Stimulated activated CD8-positive, alpha-beta memory T cell treated with anti-CD3 and anti-CD28 coated beads, Interleukin-7, amount 100 ng/mL, for 48 hours (primary cell): ENCODE data around the gene GTF3C1.

ENCODE experiments used
- DNase-seq, 2 donors: peaks; one replicate each; pipeline ENCODE4 v3.0.0-alpha.2; 2020; ENCODE audit warnings: low read depth in 1 of 2; ENCODE audit errors: extremely low read depth in 1 of 2

GTF3C1 gene

DNA sequence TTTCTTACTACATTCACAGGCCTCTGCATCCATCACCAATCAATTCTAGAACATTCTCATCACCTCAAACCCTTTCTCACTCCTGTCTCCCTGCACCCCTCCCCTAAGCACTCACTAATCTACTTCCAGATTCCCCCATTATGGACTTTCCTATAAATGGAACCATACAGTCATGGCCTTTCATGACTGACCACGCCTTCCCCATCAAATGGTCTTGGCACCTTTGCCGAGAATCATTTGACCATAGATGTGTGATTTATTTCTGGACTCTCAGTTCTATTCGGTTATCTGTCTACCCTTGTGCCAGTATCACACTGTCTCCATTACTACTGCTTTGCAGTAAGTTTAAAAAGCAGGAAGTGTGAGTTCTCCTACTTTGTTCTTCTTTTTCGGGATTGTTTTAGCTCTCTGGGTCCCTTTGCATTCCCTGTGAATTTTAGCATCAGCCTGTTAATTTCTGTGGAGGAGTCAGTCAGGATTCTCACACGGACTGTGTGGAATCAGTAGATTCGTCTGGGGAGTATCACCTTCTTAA is 27.5 kb downstream of the GTF3C1 start:
- DNase-seq = no peak

DNA sequence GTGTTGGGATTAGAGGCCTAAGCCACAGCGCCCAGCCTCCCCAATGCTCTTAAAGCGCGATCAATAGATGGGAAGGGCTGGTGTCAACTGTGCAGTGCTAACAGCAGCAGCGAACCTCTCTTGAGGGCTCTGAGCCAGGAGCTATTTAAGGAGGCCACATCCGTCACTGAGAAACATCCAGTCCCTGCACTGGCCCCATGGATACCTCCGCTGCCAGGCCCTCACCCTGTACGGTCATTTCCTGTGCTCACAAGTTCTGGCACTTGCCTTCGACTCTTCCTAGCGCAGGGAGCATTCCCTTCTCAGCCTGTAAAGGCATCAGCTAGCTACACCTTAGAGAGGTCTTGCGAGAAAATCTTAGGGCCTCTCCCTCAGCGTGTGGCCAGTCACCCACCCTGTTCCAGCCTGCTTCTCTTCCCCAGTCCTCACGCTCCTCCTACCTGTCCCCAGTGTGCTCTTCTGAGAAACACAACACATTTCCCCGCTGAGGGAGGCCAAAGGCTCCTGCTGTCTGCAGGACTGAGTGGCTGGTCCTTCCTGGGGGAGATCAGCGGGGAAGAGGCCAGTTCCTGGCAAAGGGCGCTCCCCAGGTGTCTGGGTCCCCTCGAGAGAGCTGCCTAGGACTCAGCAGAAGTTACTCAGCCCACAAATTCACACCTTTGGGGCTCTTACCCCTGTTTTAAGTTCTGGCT is 28.6 kb downstream of the GTF3C1 start:
- DNase-seq = no peak

DNA sequence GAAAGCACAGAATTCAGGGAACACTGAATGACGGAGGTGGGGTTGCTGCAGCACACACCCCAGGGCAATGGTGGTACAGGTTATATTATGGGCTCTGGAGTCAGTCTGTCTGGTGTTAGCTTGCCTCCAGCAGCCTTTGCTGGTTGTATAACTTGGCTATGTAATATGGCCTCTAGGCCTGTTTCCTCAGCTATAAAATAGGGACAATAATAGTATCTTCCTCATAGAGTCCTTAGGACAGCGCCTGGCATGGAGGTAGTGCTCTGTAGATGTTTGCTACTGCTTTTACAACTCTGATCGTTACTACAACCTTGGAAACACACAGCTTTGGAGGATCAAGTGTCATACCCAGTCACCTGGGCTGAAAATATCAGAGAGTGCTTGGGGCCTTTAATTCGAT is 31.5 kb downstream of the GTF3C1 start:
- no peak for DNase-seq

DNA sequence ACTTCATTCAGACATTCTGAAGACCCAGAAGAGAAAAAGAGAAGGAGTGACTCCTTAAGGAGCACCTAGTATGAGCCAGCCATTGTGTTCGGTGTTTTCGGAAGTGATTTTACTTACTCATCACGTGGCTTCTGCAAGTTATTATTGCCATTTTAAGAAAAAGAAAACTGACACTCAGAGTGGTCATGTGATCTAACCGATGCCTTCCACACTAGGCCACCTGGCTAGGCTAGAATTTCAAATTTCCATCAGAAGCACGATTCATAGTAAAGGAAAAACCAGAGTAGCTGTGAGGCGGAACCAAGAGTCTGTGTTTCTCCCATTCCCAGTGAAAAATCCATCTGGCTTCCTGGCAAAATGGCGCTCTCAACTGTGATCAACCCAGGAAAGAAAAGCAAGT is 32.0 kb downstream of the GTF3C1 start:
- no peak for DNase-seq

DNA sequence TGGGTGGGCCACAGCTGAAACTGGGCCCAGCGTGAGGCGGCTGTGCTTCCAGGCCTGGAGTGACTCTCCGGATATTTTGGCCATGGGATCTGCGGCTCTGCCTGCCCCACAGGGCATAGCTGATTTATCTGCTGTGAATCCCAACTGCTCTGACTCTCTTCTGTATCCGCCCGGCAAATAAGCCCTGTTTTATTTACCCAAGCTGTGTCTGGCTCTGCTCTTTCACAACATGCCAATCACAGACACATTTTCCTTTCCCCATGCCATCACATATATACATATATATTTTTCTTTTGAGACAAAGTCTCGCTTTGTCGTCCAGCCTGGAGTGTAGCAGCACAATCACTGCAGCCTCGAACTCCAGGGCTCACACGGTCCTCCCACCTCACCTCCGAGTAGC is 33.3 kb downstream of the GTF3C1 start:
- DNase-seq = no peak

DNA sequence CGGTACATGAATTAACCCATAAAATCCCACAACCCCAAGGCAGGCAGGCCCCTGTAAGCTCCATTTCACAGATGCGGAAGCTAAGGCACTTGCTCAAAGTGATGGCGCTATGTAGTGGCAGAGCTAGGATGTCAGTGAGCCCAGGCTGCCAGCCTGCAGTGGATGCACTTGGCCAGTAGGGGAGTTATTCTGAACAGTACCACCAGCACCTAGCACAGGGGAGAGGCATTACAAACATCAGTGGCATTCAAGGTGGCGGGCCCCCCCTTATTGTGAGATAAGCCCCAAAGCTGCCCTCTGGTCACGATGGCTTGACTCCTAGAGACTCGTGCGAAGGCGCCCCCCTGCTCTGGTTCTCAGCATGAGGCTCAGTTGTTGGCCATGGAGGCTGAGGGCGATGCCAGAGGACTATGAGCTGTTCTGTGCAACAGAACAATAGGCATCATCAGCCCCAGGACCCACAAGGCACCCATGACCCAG is 33.8 kb downstream of the GTF3C1 start:
- DNase-seq = peak in 1 of 2 donors; percentile 16

DNA sequence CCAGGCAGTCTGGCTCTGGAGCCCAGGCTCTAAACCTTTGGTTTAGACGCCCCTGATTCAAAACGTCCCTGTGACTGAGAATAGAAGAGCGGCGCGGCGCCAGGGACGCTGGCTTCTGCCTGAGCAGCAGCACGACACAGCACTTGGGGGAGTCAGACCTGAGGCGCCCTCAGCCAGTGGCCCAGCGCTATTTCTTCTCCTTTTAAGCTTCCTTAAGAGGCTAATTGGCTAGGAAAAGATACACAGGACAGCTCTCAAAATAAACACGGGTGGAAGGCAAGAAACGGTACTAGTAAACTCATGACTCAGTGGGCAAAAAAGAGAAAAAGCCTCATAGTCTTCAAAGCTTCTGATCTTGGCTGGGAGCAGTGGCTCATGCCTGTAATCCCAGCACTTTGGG is 34.9 kb downstream of the GTF3C1 start:
- no peak for DNase-seq

DNA sequence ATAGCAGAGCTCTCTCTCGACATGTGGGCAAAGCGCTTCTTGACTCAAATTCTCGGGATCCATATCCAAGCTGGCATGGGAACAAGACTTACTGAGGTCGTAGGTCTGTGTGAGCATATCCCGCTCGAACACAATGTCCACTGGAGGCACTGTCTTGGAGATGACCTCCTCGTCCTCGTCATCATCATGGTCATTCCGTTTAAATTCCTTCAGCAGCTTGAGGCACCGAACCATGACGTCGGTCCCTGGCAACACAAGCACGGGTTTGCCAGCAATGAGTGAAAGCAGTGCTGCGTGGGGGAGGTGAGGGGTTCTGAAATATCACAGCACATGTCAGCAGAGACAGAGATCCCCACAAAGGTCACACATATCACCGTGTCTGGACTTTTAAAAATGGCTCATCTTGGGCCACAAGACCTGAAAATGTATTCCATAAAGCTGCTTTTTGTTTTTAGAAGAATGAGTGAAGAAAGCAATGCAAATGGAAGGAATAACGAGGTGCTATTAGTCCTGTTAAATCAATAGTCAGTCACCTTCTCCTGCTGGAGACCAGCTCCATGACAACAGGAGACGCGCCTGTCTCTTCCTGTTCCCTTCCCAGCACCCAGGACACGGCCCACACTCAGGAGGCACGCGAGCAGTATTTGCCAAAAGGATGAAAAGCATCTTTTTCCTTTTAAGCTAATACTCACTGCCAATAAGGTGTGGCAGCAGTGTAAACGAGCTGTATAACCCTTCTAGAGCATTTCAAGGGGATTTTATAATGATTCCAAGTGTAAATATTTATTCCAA is 37.9 kb downstream of the GTF3C1 start:
- DNase-seq = no peak

DNA sequence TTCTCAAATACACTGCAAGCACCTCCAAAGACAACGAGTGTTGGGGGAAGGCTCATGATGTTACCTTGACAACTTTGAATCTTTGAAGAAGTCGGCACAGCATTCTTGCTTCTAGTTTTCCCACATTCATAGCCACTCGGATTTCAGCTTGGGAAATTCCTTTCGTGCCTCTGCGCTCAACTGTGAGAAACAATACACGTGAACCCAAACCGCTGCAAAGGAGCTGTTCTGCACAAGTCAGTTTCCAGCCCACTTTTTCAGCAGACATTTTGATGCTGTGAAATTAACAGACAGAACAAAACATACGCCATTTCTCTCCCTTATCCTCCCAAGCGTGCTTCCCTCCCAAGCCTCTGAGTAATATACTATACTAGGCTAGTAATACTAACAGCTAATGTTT is 41.2 kb downstream of the GTF3C1 start:
- DNase-seq = no peak

DNA sequence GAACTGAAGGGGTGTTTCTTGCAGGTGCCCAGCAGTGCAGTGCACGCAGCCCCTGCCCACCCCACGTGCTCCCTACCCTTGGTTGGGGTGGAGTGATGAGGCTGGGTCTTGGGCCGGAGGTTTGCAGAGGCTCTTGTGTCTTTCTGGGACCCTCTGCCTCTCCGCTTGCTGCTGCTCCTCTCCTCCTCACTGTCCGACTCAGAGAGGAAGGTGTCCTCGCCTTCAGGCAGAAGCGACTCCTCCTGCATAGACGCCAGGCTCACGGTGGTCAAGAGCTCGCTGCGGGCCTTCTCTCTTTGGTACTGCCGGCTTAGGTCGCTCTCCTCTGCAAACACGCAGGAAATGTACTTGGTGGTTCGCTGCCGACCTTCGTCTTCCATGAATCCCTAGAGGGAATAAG is 42.9 kb downstream of the GTF3C1 start:
- DNase-seq = no peak

DNA sequence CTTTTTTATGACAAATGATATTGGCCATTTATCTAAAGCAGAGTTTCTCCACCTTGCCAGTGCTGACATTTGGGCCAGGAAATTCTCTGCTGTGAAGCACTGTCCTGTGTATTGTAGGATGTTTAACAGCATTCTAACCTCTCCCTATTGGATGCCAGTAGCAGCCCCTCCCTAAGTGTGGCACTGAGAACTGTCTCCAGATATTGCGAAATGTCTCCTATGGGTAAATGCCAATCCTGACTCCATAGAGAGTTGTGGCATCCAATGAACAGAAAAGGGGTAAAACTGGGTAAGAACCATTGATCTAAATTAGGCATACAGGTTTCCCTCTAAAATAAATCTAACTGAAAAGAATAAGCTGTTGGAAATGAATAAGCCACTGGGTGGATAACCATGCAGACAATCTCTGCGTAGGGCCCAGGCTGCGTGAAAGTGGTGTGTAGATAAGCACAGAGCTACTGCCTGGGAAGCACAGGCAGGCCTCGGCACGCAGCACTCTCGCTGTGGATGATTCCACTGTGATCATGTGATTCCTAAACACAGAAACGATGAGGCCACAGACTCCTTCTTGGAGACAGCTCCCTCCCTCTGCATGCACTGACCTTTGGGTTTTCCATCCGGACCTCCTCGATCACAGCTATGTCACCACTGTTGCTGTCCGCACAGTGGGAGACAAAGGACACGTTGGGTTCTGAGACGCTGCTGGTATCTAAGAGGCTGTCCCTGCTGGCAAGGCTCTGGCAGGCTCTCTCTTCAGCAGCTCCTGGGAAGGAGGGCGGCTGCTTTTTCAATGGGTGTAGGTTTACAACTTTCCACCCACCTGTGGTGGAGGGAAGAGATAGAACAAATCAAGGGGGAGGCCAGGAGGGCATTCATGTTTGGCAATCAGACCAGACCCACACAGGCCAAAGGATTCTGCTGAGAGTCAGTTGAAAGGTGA is 44.1 kb downstream of the GTF3C1 start:
- no peak for DNase-seq

DNA sequence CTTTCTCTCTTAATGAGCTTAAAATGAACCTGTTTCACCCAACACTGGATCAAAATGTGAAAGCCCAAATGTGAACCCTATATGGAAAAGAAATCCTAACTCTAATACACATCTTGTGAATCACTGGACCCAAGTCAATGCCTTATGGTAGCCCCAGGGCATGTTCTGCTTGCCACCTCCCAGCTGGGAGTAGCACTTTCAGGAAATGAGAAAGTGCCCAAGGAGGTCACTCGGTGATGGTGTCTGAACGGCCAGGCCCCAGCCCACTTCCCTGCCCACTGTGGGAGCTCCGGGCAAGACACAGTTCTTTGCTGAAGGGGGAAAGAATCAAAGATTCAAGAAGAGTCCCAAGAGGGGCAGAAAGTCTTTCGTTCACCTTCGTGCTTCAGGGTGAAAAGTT is 46.1 kb downstream of the GTF3C1 start:
- DNase-seq = no peak

DNA sequence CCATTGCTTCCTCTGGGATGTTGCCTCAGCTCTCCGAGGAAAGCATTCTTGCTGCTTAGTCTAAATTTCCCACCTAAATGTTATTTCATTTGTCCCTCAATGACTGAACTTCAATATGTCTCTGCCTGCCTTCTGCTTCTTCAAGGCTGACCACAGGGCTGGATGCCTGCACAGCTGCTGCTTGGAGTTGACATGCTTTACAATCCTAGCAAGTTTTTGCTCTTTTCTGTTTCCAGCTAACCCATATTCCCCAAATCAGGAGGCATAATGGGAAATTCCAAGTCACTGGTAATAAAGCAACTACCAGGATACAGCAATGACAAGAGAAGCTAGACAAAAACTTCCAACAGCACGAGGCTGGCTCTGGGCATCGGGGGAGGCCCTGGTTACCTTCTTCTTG is 48.9 kb downstream of the GTF3C1 start:
- no peak for DNase-seq

DNA sequence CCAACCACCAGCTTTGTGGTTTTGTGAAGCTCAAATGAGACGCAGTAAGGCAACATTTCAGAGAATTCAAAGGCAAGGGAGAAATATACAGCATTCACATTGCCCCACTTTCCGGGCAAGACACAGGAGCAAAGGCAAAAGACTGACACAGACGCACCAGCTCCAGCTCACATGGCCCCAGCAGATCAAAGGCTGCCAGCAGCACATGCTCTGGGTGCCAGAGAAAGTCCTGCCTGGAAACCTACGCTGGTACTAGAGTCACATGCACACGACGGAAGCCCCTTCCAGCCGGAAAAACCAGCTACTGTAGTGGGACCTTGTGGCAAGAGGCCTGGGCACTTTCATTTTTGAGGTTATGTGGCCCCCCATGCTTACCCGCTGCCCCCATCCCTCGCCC is 50.1 kb downstream of the GTF3C1 start:
- no peak for DNase-seq

DNA sequence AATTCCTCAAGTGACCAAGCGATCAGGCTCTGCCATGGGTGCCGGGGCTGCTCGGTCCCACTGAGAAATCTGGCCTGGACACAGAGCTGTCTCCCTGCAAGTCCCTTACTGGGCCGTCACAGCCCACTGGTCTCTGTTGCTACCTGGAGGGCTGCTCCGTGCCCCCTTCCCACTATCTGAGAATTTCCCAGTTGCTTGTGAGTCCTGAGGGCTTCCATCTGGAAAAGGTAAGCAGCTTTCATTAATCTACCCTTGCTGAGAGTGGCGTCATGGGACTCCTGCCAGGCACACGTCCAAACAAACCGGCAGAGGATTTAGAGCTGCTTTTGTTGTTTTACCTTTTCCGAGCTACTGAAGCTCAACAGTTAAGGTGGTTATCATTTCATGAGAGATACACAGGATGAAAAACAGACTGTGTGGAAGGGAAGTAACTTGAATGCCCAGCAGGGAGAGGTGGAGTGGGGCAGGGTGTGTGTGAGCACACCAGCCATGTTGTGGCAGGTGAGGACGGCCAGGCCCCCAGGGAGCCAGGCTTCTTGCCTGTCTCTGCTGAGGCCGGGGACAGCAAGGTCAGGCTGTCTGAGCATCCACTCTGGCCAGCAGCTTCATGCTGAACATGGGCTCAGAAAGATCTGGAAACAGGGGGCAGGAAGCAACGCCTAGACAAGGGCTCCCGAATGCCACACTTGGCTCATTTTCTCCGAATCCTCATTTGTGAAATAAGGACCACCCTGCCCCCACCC is 50.6 kb downstream of the GTF3C1 start:
- no peak for DNase-seq

DNA sequence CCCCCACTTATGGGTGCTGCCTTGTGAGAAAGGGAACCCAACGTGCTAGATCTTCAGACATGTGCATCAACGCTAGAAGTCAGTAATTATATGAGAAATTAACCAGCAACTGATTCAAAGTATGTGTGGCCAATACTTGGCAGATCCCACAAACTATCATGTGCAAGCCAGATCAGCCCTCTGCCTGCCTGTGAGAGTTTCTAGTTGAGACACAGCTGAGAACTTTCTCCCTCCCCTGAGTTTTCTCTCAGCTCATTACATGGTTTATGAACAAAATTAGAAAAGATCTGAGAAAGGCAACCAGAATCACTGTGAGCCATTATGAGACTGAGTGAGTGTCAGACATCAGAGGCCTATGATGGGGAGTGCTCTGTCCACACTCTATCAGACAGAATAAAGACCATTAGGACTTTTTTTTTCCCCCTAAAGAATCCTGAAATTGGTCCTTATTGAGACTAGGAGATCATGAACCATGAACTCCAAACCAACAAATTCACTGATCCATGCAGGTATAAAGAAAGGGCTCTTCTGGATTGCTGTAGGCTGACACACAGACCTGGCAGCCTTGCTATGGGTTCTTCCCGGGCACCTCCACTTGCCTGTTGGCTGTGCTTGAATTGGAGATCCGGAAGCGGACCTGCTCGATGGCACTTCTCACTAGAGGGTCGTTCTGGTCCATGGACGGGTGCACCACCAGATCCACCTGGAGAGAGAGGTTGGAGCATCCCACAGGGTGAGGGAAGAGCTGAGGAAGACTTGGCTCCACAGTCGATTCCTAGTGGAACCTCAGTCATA is 51.5 kb downstream of the GTF3C1 start:
- no peak for DNase-seq

DNA sequence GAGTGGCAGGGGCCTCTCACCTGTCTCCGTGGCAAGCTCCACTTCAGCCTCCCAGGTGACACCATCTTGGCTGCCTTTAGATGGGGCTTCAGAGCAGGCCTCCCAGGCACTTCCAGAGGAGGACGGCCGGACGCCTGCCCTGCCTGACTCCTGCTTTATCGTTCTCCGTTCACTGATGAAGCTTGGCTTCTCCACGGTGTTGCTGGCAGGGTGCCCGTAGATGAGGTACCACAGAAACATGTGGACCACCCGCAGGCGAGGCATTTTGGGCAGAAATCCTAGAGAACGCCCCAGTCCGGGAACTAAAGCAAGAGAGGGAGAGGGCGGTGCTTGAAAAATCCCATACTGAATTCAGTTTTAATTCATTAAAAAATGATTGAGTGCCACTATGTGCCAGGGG is 54.5 kb downstream of the GTF3C1 start:
- DNase-seq = no peak

DNA sequence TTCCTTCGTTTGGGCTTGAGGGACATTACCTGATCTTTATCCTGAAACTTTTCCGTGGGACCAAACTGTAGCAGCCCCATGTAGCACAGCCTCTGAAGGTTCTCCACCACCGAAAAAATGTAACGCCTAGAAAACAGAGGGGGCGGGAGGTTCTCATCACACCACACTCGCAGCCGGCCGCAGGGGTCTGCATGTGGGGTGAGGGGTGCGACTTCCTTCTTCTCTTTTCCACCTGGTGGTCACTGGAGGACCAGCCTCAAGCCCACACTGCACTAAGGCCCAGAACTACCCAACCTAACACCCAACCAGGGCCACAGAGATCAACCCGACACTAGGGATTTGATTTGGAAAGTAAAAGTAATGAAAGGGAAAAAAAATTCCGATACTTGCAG is 57.1 kb downstream of the GTF3C1 start:
- DNase-seq = no peak

DNA sequence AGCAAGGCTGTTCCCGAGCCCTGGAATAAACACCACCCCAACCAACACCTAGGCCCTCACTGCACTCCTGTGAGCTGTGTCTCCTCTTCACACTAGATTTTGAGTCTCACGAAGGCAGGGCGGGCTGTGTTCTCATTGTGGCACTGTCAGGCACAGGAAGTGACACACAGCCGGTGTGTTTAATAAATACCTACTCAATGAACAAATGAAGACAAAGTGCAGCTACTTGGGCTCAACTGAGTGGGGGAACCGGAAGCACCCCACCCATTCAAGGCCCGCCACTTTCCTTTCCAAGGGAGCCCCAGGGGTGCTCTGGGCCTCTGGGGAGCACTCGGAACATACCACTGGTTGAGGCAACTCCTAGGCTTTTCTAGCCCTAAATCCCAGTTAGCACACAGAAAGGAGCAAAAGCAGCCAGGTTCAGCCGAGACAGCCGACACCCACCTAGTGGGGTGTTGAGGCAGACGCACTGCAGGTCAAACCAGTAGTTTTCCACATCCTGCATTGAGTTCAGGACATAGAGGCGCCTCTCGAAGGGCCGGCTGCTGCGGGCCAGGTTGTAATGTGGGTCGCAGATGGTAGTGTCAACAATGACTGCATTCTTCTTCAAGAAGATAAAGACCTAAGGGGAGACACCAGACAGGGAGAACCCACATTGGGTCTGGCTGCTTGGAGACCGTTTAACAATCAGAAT is 57.7 kb downstream of the GTF3C1 start:
- no peak for DNase-seq
